IMR-90 (cell line): ENCODE results near the gene ZPBP2. TPM values are rescaled to one million over a fixed set of nuclear protein-coding genes. Genes with fewer than 3 reads are reported as not detected.

Experiments used
- ATAC-seq: fragments of 200-7000 bp; cut with Tn5 transposase; 2 replicates; pipeline ENCODE4 v1.9.1; 2020; ENCODE audit warnings: low read depth, mild to moderate bottlenecking, moderate library complexity
- BruUV-seq: library from RNA; stranded (reverse); fragments of 400-500 nt; replicated peaks from 2 replicates; lab custom pipeline; 2021; lab: Mats Ljungman, UMichigan
- CTCF ChIA-PET: fragments of 300-600 bp; formaldehyde crosslinking; extraction: SDS; loops from one replicate; lab custom pipeline; 2021; ENCODE audit warnings: antibody characterized with exemption; lab: Yijun Ruan, JAX
- POLR2A ChIA-PET: fragments of 300-600 bp; sonication (Branson Sonifier 250); formaldehyde crosslinking; loops from one replicate; lab custom pipeline; 2022; ENCODE audit warnings: antibody characterized with exemption; ENCODE audit not compliant: unreplicated experiment; lab: Charles Lee
- DNase-seq: peaks from one replicate; pipeline ENCODE4 v3.0.0; 2013
- H2AFZ ChIP-seq: replicated peaks from 2 replicates; pipeline ENCODE3; 2013; ENCODE audit warnings: low read length, mild to moderate bottlenecking; ENCODE audit not compliant: poor library complexity
- H2AK5ac ChIP-seq: 2 replicates; pipeline ENCODE4 v1.6.1; 2013; ENCODE audit warnings: low read depth, low read length, inconsistent platforms
- H2AK9ac ChIP-seq: replicated peaks from 2 replicates; pipeline ENCODE3; 2013; ENCODE audit warnings: mild to moderate bottlenecking, low read depth, low read length, moderate library complexity; ENCODE audit not compliant: poor library complexity
- H2BK120ac ChIP-seq: 2 replicates; pipeline ENCODE4 v1.6.1; 2013; ENCODE audit warnings: low read depth, low read length, inconsistent platforms
- H2BK15ac ChIP-seq: 3 replicates; pipeline ENCODE4 v1.6.1; 2013; ENCODE audit warnings: low read depth, low read length, inconsistent platforms
- H2BK20ac ChIP-seq: 2 replicates; pipeline ENCODE4 v1.6.1; 2013; ENCODE audit warnings: low read depth, mild to moderate bottlenecking, inconsistent platforms, low read length, moderate library complexity
- H2BK5ac ChIP-seq: 2 replicates; pipeline ENCODE4 v1.6.1; 2013; ENCODE audit warnings: mild to moderate bottlenecking, low read depth, low read length, inconsistent platforms; ENCODE audit not compliant: poor library complexity, severe bottlenecking
- H3K14ac ChIP-seq: replicated peaks from 2 replicates; pipeline ENCODE4 v1.6.1; 2013; ENCODE audit warnings: low read depth, low read length, inconsistent platforms
- H3K18ac ChIP-seq: 2 replicates; pipeline ENCODE4 v1.6.1; 2013; ENCODE audit warnings: low read depth, low read length, control low read depth
- H3K23ac ChIP-seq: 2 replicates; pipeline ENCODE4 v1.6.1; 2013; ENCODE audit warnings: low read depth, low read length, inconsistent platforms
- H3K27ac ChIP-seq: 2 replicates; pipeline ENCODE4 v1.5.1; 2013; ENCODE audit warnings: mild to moderate bottlenecking, control low read depth, low read length; ENCODE audit not compliant: insufficient read depth
- H3K27me3 ChIP-seq: 2 replicates; pipeline ENCODE4 v1.6.1; 2013; ENCODE audit warnings: low read length; ENCODE audit not compliant: control insufficient read depth, insufficient read depth
- H3K36me3 ChIP-seq: 2 replicates; pipeline ENCODE4 v1.6.1; 2013; ENCODE audit warnings: low read length, mixed read lengths; ENCODE audit not compliant: control insufficient read depth, insufficient read depth
- H3K4ac ChIP-seq: 2 replicates; pipeline ENCODE4 v1.6.1; 2013; ENCODE audit warnings: low read depth, low read length, inconsistent platforms
- H3K4me1 ChIP-seq: 2 replicates; pipeline ENCODE4 v1.6.1; 2013; ENCODE audit warnings: low read length, mixed read lengths; ENCODE audit not compliant: control insufficient read depth, insufficient read depth
- H3K4me2 ChIP-seq: 2 replicates; pipeline ENCODE4 v1.6.1; 2013; ENCODE audit warnings: low read depth, mild to moderate bottlenecking, control low read depth, low read length, moderate library complexity
- H3K4me3 ChIP-seq: 2 replicates; pipeline ENCODE4 v1.5.1; 2013; ENCODE audit warnings: low read depth, mild to moderate bottlenecking, control low read depth, low read length, moderate library complexity; ENCODE audit not compliant: insufficient read depth
- H3K56ac ChIP-seq: 2 replicates; pipeline ENCODE4 v1.6.1; 2013; ENCODE audit warnings: low read length, inconsistent platforms; ENCODE audit not compliant: insufficient read depth; ENCODE audit errors: extremely low read depth
- H3K79me1 ChIP-seq, 2 experiments: 2 replicates each; pipeline ENCODE4 v1.6.1; 2013; ENCODE audit warnings: low read length in 2 of 2, inconsistent platforms in 1 of 2, low read depth in 1 of 2
- H3K9ac ChIP-seq: 2 replicates; pipeline ENCODE4 v1.6.1; 2013; ENCODE audit warnings: low read depth, low read length, control low read depth
- H3K9me1 ChIP-seq: 2 replicates; pipeline ENCODE4 v1.6.1; 2013; ENCODE audit warnings: low read length, inconsistent platforms; ENCODE audit not compliant: insufficient read depth
- H3K9me3 ChIP-seq: 2 replicates; pipeline ENCODE4 v1.6.1; 2013; ENCODE audit warnings: low read length; ENCODE audit not compliant: control insufficient read depth, insufficient read depth
- H4K20me1 ChIP-seq: 2 replicates; pipeline ENCODE4 v1.6.1; 2013; ENCODE audit warnings: low read length, inconsistent platforms; ENCODE audit not compliant: insufficient read depth
- H4K5ac ChIP-seq: 2 replicates; pipeline ENCODE4 v1.6.1; 2013; ENCODE audit warnings: mild to moderate bottlenecking, low read depth, low read length, control low read depth
- H4K8ac ChIP-seq, 2 experiments: 2 replicates each; pipeline ENCODE4 v1.6.1; 2013; ENCODE audit warnings: low read depth in 2 of 2, low read length in 2 of 2, control low read depth in 1 of 2, inconsistent platforms in 1 of 2
- H4K91ac ChIP-seq: 2 replicates; pipeline ENCODE4 v1.6.1; 2013; ENCODE audit warnings: low read depth, low read length, inconsistent platforms; ENCODE audit not compliant: insufficient read depth
- BHLHE40 ChIP-seq: fragments of 150-350 bp; IDR thresholded peaks from 2 replicates; pipeline ENCODE4 v1.6.1; 2016; ENCODE audit warnings: mild to moderate bottlenecking, low read depth, low read length
- FOS ChIP-seq: fragments of 150-350 bp; IDR thresholded peaks from 2 replicates; pipeline ENCODE4 v1.6.1; 2016; ENCODE audit warnings: low read depth, low read length
- MXI1 ChIP-seq: IDR thresholded peaks from 2 replicates; pipeline ENCODE4 v1.6.1; 2012; ENCODE audit warnings: low read depth, mild to moderate bottlenecking, low read length, moderate library complexity, borderline replicate concordance
- whole genome bisulfite sequencing, 2 experiments: methylation state at CpG; one replicate each; pipeline versions ENCODE4 v1.1.5 to v1.1.7; 2013; ENCODE audit warnings: missing lambda C conversion rate in 2 of 2; ENCODE audit not compliant: insufficient read length in 1 of 2; ENCODE audit errors: extremely low coverage in 2 of 2; 5-methylcytosine and 5-hydroxymethylcytosine counted together
- dilution Hi-C: fragments of 300-500 bp; cut with HindIII; formaldehyde crosslinking; loops from one replicate; pipeline ENCODE4 v1.14.3; 2018; ENCODE audit warnings: low sequenced_read_pairs; ENCODE audit not compliant: unreplicated experiment
- in situ Hi-C: fragments of 300-500 bp; cut with MboI; formaldehyde crosslinking; loops from 3 replicates; pipeline ENCODE4 v1.14.3; 2019; ENCODE audit warnings: low sequenced_read_pairs, inconsistent platforms, mixed read lengths
- intact Hi-C: fragments of 100-400 bp; cut with micrococcal nuclease; formaldehyde crosslinking; loops from 2 replicates; pipeline ENCODE4 v1.10.0; 2022
- polyA plus RNA-seq, 3 experiments: library from polyadenylated mRNA; depleted of rRNA; stranded (reverse); fragments of >200 nt; gene quantifications; 2 replicates each; pipeline ENCODE4 v1.2.3, GENCODE V29; 2012; ENCODE audit warnings: low replicate concordance in 1 of 3
- total RNA-seq: library from RNA; depleted of rRNA; stranded (reverse); fragments of >200 nt; gene quantifications from 2 replicates; pipeline ENCODE4 v1.2.3, GENCODE V29; 2012

Gene ZPBP2
- total and polyA plus RNA-seq, 2 of the 4 experiments (the other 2 are of a cell fraction), result not detected

- 4% methylated on average over 22 of the region's 50 CpGs; no CpG with 5 or more reads in 1 of the 2 experiments for WGBS, 2 experiments
These were observed 3.9 kb upstream of the ZPBP2 start, which contains the start of gene IKZF3 for GRCh38 chr17:39863918-39864746. TSS of gene IKZF3 (minus strand) at chr17:39864312. CDS start at chr17:39864126, 186 bp downstream.

More at GRCh38 chr17:39863918-39864746, 3.9 kb upstream of the ZPBP2 start, which contains the start of gene IKZF3:
- peaks cover 22% of the 10 kb centered on the region for H3K9me3 ChIP-seq
- H4K20me1 ChIP-seq, result no peaks in the 10 kb centered on the region
- DNase-seq (peak; percentile 18), ATAC-seq (peak; percentile 51)
- no peak within 1 kb of the TSS for H3K56ac ChIP-seq
- ChIA-PET CTCF (no interaction called here), POLR2A (no interaction called here)
- H3K27me3 ChIP-seq, result peaks cover 65% of the 10 kb centered on the region
- no peak within 1 kb of the TSS for H3K9ac ChIP-seq
- H3K79me1 ChIP-seq, result no peaks in the 10 kb centered on the region
- H3K18ac ChIP-seq, result no peak within 1 kb of the TSS
- no peak within 1 kb of the TSS for H2BK20ac ChIP-seq
- no peak within 1 kb of the TSS for H3K14ac ChIP-seq
- TF ChIP-seq FOS (no peak), MXI1 (no peak), BHLHE40 (no peak)
- no peaks in the 10 kb centered on the region for H3K9me1 ChIP-seq
- intact Hi-C loops, result no loop called here
- in situ Hi-C loops, result no loop called here
- no peak within 1 kb of the TSS for H2AK5ac ChIP-seq
- no peak within 1 kb of the TSS for H4K91ac ChIP-seq
- no peaks in the 10 kb centered on the region for H3K36me3 ChIP-seq
- no peak within 1 kb of the TSS for H3K4me3 ChIP-seq
- no peak within 1 kb of the TSS for H3K23ac ChIP-seq
- H2BK15ac ChIP-seq, result no peak within 1 kb of the TSS
- peak within 1 kb of the TSS; percentile 63 for H3K4me2 ChIP-seq
- no peak within 1 kb of the TSS for H3K4ac ChIP-seq
- H3K27ac ChIP-seq, result no peak within 1 kb of the TSS
- dilution Hi-C loops, result no loop called here
- no peak within 1 kb of the TSS for H2BK5ac ChIP-seq
- no TSS peak for BruUV-seq
- H2BK120ac ChIP-seq, result no peak within 1 kb of the TSS
- H3K4me1 ChIP-seq, result peaks cover 2% of the 10 kb centered on the region; the same call in 1 of the 2 replicates
- peak within 1 kb of the TSS; percentile 34 for H2AFZ ChIP-seq
- no peak within 1 kb of the TSS for H4K5ac ChIP-seq
- no peak within 1 kb of the TSS for H2AK9ac ChIP-seq
- no peak within 1 kb of the TSS for H4K8ac ChIP-seq
